ENCODE data around the gene CSNK2A1. TPM values are rescaled to one million over a fixed set of nuclear protein-coding genes. Genes with fewer than 3 reads are reported as not detected.

Gene CSNK2A1
- polyA plus RNA-seq, 3 donors: 31.7 to 55.5 (median 35.2) TPM

GRCh38 chr20:487655-488054 is 55.9 kb downstream of the CSNK2A1 start:
- H3K4me1 ChIP-seq (ENCODE audit: control insufficient read depth in 1 of 2, insufficient read depth in 2 of 2, low read length in 2 of 2): no peaks in the 10 kb centered on the region
- no peak overlapping the region for H3K4me2 ChIP-seq (replicated peaks; ENCODE audit: extremely low read depth, low read length, poor library complexity, severe bottlenecking)
- H2AFZ ChIP-seq (ENCODE audit: insufficient read depth, low read depth, low read length, poor library complexity, severe bottlenecking): no peak overlapping the region
- no peaks in the 10 kb centered on the region for H3K27me3 ChIP-seq (ENCODE audit: control insufficient read depth in 2 of 2, insufficient read depth in 2 of 2, low read length in 2 of 2)
- DNase-seq: no peak
- H3K79me2 ChIP-seq (ENCODE audit: insufficient read depth, low read length): no peaks in the 10 kb centered on the region
- H3K36me3 ChIP-seq (replicated peaks in 1 of 2; ENCODE audit: control insufficient read depth in 1 of 2, insufficient read depth in 2 of 2, low read length in 2 of 2): peaks cover 83 to 96% of the 10 kb centered on the region in 2 donors
- no peak overlapping the region for H3K4me3 ChIP-seq (replicated peaks in 1 of 3; ENCODE audit: low read depth in 2 of 3, low read length in 3 of 3)
- no peaks in the 10 kb centered on the region for H3K9me3 ChIP-seq (replicated peaks in 1 of 2; ENCODE audit: control insufficient read depth in 1 of 2, insufficient read depth in 1 of 2, low read length in 2 of 2)
- no peak for TF ChIP-seq CTCF (IDR thresholded peaks at IDR 0.05)
- Mint-ChIP-seq H3K4me3 (no peak overlapping the region), H3K9me3 (no peaks in the 10 kb centered on the region), H3K36me3 (peaks cover 84 to 96% of the 10 kb centered on the region in 2 donors), H3K4me1 (no peaks in the 10 kb centered on the region), H3K27me3 (ENCODE audit: low read depth in 3 of 3) (peaks cover 0 to 1% (median 0%) of the 10 kb centered on the region in 3 donors), H3K27ac (no peak overlapping the region)
- no peak overlapping the region for H3K27ac ChIP-seq (ENCODE audit: low read depth in 1 of 2, low read length in 2 of 2)
- H3K9ac ChIP-seq (ENCODE audit: insufficient read depth, low read length, poor library complexity, severe bottlenecking): no peak overlapping the region
- intact Hi-C loops (cut with micrococcal nuclease): loop anchor here in 1 of 2 donors (10.0 kb wide), 1 partner anchor 53 kb away; no protein-coding TSS in a partner anchor
- H4K20me1 ChIP-seq (ENCODE audit: insufficient read depth, low read length): no peaks in the 10 kb centered on the region
- WGBS (ENCODE audit: insufficient coverage): 100% methylated on average over 1 of the region's 4 CpGs

- Histone ChIP-seq H3K79me2 (ENCODE audit: insufficient read depth, low read length) (no peaks in the 10 kb centered on the region), H4K20me1 (ENCODE audit: insufficient read depth, low read length) (peaks cover 3% of the 10 kb centered on the region), H3K27ac (ENCODE audit: low read depth in 1 of 2, low read length in 2 of 2) (no peak overlapping the region), H3K36me3 (replicated peaks in 1 of 2; ENCODE audit: control insufficient read depth in 1 of 2, insufficient read depth in 2 of 2, low read length in 2 of 2) (peaks cover 84 to 90% of the 10 kb centered on the region in 2 donors), H3K9ac (ENCODE audit: insufficient read depth, low read length, poor library complexity, severe bottlenecking) (no peak overlapping the region), H3K9me3 (replicated peaks in 1 of 2; ENCODE audit: control insufficient read depth in 1 of 2, insufficient read depth in 1 of 2, low read length in 2 of 2) (no peaks in the 10 kb centered on the region), H2AFZ (ENCODE audit: insufficient read depth, low read depth, low read length, poor library complexity, severe bottlenecking) (no peak overlapping the region), H3K27me3 (ENCODE audit: control insufficient read depth in 2 of 2, insufficient read depth in 2 of 2, low read length in 2 of 2) (no peaks in the 10 kb centered on the region), H3K4me2 (replicated peaks; ENCODE audit: extremely low read depth, low read length, poor library complexity, severe bottlenecking) (no peak overlapping the region), H3K4me3 (replicated peaks in 1 of 3; ENCODE audit: low read depth in 2 of 3, low read length in 3 of 3) (no peak overlapping the region), H3K4me1 (ENCODE audit: control insufficient read depth in 1 of 2, insufficient read depth in 2 of 2, low read length in 2 of 2) (no peaks in the 10 kb centered on the region)
- Mint-ChIP-seq H3K4me1 (no peaks in the 10 kb centered on the region), H3K27ac (no peak overlapping the region), H3K9me3 (no peaks in the 10 kb centered on the region), H3K4me3 (no peak overlapping the region), H3K36me3 (peaks cover 83 to 84% of the 10 kb centered on the region in 2 donors), H3K27me3 (ENCODE audit: low read depth in 3 of 3) (no peaks in the 10 kb centered on the region)
- 100% methylated on average over 4 of the region's 9 CpGs for WGBS (ENCODE audit: insufficient coverage)
- no peak for DNase-seq
- intact Hi-C loops (cut with micrococcal nuclease): loop anchor here in 1 of 2 donors (10.0 kb wide), 1 partner anchor 49 kb away; no protein-coding TSS in a partner anchor
- TF ChIP-seq CTCF (IDR thresholded peaks at IDR 0.05): no peak
These were observed 59.6 kb downstream of the CSNK2A1 start for GRCh38 chr20:483815-484644.
